Measurements from ENCODE around the gene CLDN12.

GRCh38 chr7:90401989-90402388 is 1.3 kb upstream of the CLDN12 start:
- TF ChIP-seq SUZ12 (IDR thresholded peaks at IDR 0.05), result no peak
- no peak for TF ChIP-seq FOXM1 (IDR thresholded peaks at IDR 0.05; ENCODE audit: borderline replicate concordance)
- TF ChIP-seq ELF4 (IDR thresholded peaks at IDR 0.05), result no peak
